Stimulated activated CD4-positive, alpha-beta T cell treated with anti-CD3 and anti-CD28 coated beads, Interleukin-12 subunit alpha, Interleukin-12 subunit beta, amount 100 ng/mL, for 48 hours (primary cell): ENCODE measurements around the gene IL7R.
A peak's percentile ranks its signal among the peaks of the same experiment; 100 is the strongest.
"Not testable (repeated sequence)": the region's sequence is repeated elsewhere in the genome, so short reads cannot be mapped to it uniquely, and the experiment has no call there.

ENCODE experiments used
- DNase-seq, 3 donors: peaks; one replicate each; pipeline ENCODE4 v3.0.0-alpha.2; 2020; ENCODE audit warnings: low read depth in 2 of 3, low spot score in 1 of 3

Gene IL7R

GRCh38 chr5:35838370-35839042 lies 18.2 kb upstream of the IL7R start:
- DNase-seq, result no peak

DNA sequence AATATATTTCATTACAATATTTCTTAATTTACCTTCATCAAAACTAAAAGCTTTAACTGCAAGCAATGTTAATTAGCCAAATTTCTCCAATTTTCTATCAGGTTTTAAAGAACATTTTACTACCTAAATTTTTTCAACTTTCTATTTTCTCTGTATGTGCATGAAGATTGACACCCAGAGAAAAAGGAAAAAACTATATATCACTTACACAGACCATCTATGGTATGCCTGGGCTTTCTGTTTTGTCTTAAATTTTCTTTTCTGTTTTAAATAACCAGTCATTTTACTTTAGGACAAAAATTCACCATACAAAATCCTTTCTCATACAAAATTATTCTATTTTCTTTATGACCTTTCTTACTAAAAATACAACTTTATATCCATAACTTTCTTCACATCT lies 13.8 kb upstream of the IL7R start:
- no peak for DNase-seq

GRCh38 chr5:35845508-35845907 lies 11.2 kb upstream of the IL7R start:
- not testable (repeated sequence) for DNase-seq

DNA sequence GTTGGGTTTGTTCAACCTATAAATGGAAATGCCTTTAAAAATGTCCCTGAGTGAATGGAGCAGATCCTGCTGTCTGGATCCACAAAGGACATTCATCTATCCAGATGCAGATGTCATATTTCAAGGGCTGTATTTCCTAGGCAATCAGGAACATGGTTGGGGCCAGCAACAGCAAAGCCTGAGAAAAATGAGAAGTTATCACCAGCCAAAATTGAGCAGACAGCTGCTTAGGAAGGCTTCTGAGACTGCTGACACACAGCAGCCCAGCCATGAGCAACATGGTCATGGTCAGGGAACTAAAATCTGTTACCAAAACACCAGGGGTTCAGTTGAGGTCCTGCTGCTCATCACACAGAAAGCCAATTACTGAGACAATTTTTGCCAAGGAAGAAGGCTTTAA lies 9.2 kb upstream of the IL7R start:
- no peak for DNase-seq

GRCh38 chr5:35847961-35848360 lies 8.7 kb upstream of the IL7R start:
- DNase-seq, result no peak

GRCh38 chr5:35849860-35850259 lies 6.8 kb upstream of the IL7R start:
- DNase-seq, result no peak

DNA sequence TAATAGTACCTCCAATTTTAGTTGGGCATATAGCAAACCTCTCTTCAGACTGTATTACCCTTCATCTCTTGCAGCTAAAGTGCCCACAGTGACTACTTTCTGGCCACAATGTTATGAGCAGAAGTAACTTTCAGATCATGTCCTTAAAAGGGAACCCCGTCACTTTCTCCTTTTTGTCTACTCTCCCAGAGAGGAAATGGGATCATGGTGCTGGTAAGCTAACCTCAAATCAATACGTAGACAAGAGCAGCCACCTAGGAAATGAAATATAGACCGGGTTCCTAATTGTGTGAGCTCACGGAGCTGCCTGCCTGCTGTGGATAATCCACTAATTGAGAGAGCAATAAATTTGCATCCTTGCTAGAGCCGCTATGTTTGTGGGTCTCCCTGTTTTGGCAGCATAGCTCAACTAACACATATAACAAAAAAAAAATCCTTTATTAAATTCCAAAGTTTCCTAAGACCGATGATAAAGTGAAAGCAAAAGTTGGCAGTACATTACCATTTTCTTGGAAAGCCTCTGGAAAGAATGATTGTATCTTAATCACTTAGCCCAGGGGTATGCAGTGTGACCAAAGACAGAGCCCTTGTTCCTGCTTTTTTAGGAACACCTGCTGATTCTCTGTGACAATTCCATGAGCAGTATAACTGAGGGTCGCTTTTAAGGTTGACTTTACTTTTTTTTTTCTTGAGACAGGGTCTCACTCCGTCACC lies 5.6 kb upstream of the IL7R start:
- DNase-seq, result no peak

DNA sequence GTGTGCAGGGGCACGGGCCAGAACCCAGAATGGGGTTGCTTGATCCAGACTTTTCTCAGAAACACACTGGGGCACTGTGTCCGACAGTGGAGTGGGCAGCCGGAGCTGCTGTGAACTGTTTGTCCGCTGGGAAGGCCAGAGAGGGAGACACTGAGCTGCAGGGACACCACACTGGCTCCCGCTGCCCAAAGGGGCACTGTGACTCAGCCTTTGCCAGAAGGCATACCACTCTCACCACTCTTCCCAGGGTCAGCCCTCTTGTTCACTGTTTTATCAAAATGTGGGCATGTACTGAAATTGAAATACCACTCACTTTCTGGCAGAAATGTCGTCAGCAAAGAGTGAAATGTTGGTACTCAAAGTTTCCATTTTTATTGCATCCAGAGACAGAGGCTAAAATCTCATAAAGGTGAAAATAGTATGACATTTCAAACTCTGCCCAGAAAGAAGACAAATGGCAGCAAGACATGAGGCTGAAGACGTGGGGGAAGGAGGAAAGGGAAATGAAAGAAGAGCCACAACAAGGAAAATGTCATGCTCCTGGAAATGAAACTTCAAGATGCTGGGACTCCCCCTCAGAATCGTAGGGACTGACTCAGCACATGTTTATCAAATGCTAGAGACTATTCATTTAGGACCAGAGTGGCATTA lies 4.5 kb upstream of the IL7R start:
- peak in 2 of 3 donors; percentile 47 to 53 for DNase-seq

DNA sequence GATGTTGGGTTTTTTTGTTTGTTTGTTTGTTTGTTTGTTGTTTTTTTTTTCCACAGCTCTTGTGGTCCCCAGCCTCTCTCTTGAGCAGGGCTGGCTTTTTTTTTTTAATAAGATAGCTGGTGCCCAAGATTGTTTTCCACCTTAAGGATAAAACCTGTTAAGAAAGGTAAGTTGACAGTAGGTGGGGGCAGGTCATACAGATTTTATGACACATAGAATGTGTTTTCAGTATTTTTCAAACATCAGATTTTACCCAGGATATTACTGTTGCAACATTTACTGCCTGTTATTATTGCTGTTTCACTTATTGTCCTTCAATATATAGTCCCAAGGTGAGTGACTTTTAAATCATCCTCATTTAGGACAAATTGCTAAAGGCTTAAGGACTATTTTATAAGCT lies 3.9 kb upstream of the IL7R start:
- DNase-seq, result no peak

DNA sequence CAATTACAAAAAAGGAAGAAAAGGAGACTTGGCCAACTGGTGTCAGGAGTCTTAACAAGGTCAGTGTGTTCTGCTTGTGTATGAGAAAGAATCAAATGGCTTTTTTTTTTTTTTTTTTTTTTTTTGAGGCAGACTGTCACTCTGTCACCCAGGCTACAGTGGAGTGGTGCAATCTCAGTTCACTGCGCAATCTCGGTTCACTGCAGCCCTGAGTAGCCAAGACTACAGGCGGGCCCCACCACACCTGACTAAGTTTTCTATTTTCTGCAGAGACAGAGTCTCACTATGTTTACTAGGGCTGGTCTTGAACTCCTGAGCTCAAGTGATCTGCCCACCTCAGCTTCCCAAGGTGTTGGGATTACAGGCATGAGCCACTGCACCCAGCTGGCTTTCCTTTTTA lies 3.1 kb upstream of the IL7R start:
- peak in 2 of 3 donors; percentile 52 to 65 for DNase-seq

DNA sequence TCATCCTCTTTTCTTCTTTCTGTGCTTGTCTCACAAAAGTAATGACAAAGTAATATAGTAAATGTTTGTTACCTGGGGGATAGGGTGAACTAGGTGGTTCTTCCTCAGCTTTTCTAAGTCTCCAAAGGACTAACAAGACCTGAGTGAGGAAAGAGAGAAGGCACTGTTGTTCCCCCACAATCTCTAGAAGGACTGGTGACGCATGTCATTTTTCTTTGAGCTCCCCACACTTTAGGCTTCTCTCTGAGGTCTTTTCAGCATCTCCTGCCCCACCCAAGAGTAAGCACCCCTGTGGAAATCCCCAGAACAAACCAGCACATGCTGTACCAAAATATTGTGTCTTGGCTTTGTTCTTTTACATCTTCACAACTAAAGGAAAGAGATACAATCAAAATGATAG lies 2.4 kb upstream of the IL7R start:
- DNase-seq, result peak in 2 of 3 donors; percentile 46 to 51

- no peak for DNase-seq
Measured at GRCh38 chr5:35855187-35855586, 1.5 kb upstream of the IL7R start.

- DNase-seq, result not testable (repeated sequence)
Measured at GRCh38 chr5:35856186-35856764, 416 bp upstream of the IL7R start.

- no peak for DNase-seq
Measured at GRCh38 chr5:35857606-35858205, 1.0 kb downstream of the IL7R start.

DNA sequence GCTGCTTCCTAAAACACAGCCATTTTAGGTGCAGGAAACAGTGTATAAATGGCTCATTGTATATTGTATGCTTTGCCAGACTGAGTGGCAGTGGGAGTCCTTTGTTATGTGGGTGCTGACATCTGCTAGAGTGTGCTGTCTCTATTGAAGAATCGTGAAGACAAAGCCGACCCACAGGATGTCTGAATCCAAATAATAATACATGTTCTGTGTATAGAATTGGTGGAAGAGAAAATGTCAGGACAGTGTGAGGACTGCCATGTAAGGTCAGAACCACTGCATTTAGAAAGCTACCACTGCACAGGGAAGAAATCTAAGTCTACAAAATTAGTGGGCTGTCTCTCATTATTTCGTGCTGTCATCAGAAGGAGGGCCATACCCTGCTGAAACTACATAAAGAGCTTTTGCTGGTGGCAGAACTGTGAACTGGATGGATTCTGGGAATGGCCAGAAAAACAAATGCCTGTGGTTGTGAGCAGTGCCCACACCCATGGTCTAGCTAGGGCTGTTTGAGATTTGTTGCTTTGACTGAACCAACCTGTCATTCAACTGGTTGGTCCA lies 2.5 kb downstream of the IL7R start:
- DNase-seq, result no peak

- no peak for DNase-seq
Measured at GRCh38 chr5:35860686-35861085, 4.0 kb downstream of the IL7R start.

- DNase-seq, result no peak
Measured at GRCh38 chr5:35861718-35862117, 5.0 kb downstream of the IL7R start.

- DNase-seq, result no peak
Measured at GRCh38 chr5:35862126-35862525, 5.4 kb downstream of the IL7R start.

GRCh38 chr5:35863159-35863558 lies 6.5 kb downstream of the IL7R start:
- no peak for DNase-seq

GRCh38 chr5:35867998-35868397 lies 11.3 kb downstream of the IL7R start:
- no peak for DNase-seq

- DNase-seq, result no peak
Measured at GRCh38 chr5:35869685-35870277, 13.1 kb downstream of the IL7R start.
